Measurements from ENCODE around the gene SIL1.
"Not testable (repeated sequence)": the region's sequence is repeated elsewhere in the genome, so short reads cannot be mapped to it uniquely, and the experiment has no call there.

Gene SIL1

DNA sequence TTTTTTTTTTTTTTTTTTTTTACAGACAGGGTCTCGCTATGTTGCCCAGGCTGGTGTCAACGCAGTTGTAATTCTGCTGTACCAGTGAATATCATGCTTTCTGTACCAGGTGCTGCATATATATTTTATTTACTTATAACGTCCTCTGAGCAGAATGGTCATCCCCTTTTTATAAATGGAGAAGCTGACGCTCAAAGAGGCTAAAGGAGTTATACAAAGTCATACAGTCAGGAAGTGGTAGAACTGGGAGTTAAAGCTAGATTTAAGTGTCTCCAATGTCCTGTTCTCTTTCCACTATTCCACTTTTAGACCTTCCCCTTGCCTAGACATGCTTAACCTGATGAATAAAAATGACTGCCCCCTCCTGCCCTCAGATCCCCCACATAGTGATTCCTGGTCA, 1.2 kb upstream of the SIL1 start:
- peaks cover 33 to 39% of the 10 kb centered on the region in 2 experiments for H3K4me1 ChIP-seq (ENCODE audit: control insufficient read depth in 1 of 2, insufficient read depth in 1 of 2, low read depth in 1 of 2, low read length in 1 of 2)
- no peaks in the 10 kb centered on the region for H3K9me3 ChIP-seq
- no peaks in the 10 kb centered on the region for H3K27me3 ChIP-seq
- no peaks in the 10 kb centered on the region for H3K36me3 ChIP-seq
- H3K27ac ChIP-seq: peak overlapping the region; percentile 28
- TF ChIP-seq, protein P1, sequence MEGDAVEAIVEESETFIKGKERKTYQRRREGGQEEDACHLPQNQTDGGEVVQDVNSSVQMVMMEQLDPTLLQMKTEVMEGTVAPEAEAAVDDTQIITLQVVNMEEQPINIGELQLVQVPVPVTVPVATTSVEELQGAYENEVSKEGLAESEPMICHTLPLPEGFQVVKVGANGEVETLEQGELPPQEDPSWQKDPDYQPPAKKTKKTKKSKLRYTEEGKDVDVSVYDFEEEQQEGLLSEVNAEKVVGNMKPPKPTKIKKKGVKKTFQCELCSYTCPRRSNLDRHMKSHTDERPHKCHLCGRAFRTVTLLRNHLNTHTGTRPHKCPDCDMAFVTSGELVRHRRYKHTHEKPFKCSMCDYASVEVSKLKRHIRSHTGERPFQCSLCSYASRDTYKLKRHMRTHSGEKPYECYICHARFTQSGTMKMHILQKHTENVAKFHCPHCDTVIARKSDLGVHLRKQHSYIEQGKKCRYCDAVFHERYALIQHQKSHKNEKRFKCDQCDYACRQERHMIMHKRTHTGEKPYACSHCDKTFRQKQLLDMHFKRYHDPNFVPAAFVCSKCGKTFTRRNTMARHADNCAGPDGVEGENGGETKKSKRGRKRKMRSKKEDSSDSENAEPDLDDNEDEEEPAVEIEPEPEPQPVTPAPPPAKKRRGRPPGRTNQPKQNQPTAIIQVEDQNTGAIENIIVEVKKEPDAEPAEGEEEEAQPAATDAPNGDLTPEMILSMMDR (IDR thresholded peaks at IDR 0.05): no peak
- no peak overlapping the region for H3K4me3 ChIP-seq (ENCODE audit: low read depth in 1 of 2, low read length in 1 of 2)

DNA sequence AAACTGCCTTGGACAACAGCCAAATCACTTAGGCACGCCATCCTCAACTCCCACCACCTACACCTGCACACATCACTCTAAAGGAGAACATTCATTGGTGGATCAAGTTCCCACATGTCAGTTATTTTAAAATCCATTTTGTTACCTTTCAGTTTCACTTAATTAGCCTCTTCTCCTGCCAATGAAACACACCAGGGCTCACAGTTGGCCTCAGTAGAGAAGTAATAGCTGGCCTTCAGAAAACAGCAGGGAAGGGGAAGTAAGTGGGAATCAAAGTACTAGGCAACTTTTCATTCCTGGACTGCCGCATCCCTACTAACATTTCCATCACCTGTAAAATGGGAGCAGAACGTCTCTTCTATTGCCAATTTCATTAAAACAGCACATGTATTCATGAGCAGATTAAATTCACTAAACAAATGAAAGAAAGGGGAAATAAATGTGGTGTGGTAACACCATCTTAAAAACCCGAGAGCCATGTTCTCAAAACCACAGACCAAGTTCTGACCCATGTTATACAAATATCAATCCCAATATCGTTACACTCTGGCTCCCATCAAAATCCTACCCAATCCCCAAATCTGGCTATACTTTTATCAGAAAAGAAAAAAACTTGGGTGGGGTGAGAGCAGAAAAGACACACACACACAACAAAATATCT, 1.7 kb downstream of the SIL1 start:
- H3K27ac ChIP-seq: peak overlapping the region; percentile 75
- peak overlapping the region in 1 of 2 experiments; percentile 18 for H3K4me3 ChIP-seq (ENCODE audit: low read depth in 1 of 2, low read length in 1 of 2)
- H3K27me3 ChIP-seq: no peaks in the 10 kb centered on the region
- no peaks in the 10 kb centered on the region for H3K9me3 ChIP-seq
- TF ChIP-seq, protein P1 (IDR thresholded peaks at IDR 0.05): no peak
- H3K4me1 ChIP-seq (ENCODE audit: control insufficient read depth in 1 of 2, insufficient read depth in 1 of 2, low read depth in 1 of 2, low read length in 1 of 2): peaks cover 41 to 45% of the 10 kb centered on the region in 2 experiments
- no peaks in the 10 kb centered on the region for H3K36me3 ChIP-seq

DNA sequence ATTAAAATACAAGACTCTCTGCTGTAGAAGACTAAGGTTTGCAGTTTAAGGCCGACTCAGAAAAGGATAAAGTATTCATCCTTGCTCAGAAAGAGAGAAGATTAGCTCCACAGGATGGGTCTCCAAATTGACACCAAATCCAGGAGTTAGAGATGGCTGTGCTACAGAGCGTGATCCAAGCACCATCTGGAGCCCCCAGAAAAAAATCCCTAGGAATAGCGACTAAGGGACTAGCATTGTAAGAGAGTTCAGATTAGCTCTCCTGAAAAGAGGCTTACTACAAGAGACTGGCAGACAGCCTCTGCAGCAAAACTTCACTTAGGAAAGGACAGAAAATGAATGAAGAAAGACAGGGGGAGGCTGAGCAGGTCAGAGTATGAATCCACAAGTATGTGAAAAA, 3.7 kb downstream of the SIL1 start:
- TF ChIP-seq, protein P1 (IDR thresholded peaks at IDR 0.05): no peak
- Histone ChIP-seq H3K4me1 (ENCODE audit: control insufficient read depth in 1 of 2, insufficient read depth in 1 of 2, low read depth in 1 of 2, low read length in 1 of 2) (peaks cover 56 to 59% of the 10 kb centered on the region in 2 experiments), H3K9me3 (no peaks in the 10 kb centered on the region), H3K36me3 (no peaks in the 10 kb centered on the region), H3K27me3 (no peaks in the 10 kb centered on the region), H3K4me3 (ENCODE audit: low read depth in 1 of 2, low read length in 1 of 2) (no peak overlapping the region), H3K27ac (no peak overlapping the region)

DNA sequence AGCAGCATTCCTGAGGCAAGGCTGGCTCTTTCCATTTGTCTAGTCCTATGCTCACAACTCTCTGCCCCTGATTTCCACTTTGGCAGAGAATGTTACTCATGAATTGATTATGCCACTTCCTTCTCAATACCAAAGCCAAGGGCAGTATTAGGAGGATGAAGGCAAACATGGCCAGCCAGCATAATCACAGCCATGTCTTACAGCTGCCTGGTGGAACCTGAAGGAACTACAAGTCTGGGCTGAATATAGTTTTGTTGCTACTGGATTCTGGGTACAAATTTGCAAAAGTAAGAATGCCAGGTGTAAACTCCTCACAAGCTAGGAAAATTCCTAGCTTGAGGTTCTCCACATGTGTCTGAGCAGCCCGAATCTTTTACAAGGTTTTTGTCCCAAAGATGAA, 4.2 kb downstream of the SIL1 start:
- Histone ChIP-seq H3K4me1 (ENCODE audit: control insufficient read depth in 1 of 2, insufficient read depth in 1 of 2, low read depth in 1 of 2, low read length in 1 of 2) (peaks cover 54 to 61% of the 10 kb centered on the region in 2 experiments), H3K4me3 (ENCODE audit: low read depth in 1 of 2, low read length in 1 of 2) (no peak overlapping the region), H3K27ac (no peak overlapping the region), H3K9me3 (no peaks in the 10 kb centered on the region), H3K36me3 (no peaks in the 10 kb centered on the region), H3K27me3 (no peaks in the 10 kb centered on the region)
- TF ChIP-seq, protein P1 (IDR thresholded peaks at IDR 0.05): no peak

DNA sequence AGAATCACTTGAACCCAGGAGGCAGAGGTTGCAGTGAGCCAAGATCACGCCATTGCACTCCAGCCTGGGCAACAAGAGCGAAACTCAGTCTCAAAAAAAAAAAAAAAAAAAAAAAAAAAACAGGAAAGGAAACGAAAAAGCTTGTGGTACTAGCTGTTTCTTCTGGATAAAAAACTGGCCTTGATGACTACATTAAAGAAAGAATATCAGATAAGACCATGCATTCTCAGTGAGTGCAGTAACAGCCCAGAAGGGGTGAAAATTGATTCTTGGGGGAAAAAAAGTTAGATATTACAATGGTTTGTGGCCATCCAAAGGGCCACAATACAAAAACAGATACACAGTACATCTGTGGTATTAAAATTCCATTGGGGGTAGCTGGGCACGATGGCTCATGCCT, 5.3 kb downstream of the SIL1 start:
- not testable (repeated sequence) for H3K27me3 ChIP-seq; H3K36me3 ChIP-seq; H3K4me3 ChIP-seq (ENCODE audit: low read depth in 1 of 2, low read length in 1 of 2); H3K9me3 ChIP-seq; H3K27ac ChIP-seq
- H3K4me1 ChIP-seq (ENCODE audit: control insufficient read depth in 1 of 2, insufficient read depth in 1 of 2, low read depth in 1 of 2, low read length in 1 of 2): peaks cover 47 to 53% of the 10 kb centered on the region in 2 experiments

DNA sequence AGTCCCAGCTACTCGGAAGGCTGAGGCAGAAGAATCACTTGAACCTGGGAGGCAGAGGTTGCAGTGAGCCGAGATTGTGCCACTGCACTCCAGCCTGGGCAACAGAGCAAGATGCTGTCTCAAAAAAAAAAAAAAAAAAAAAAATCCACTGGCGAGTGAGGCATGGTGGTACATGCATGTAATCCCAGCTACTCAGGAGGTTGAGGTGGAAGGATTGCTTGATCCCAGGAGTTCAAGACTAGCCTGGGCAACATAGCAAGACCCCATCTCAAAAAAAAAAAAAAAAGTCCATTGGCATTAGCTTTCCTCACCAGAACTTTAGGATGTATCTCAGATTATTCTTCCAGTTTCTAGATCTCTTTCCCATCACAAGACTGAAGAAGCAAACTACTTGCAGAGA, 6.2 kb downstream of the SIL1 start:
- not testable (repeated sequence) for H3K27me3 ChIP-seq; H3K4me3 ChIP-seq (ENCODE audit: low read depth in 1 of 2, low read length in 1 of 2); H3K9me3 ChIP-seq; H3K36me3 ChIP-seq; H3K27ac ChIP-seq
- H3K4me1 ChIP-seq (ENCODE audit: control insufficient read depth in 1 of 2, insufficient read depth in 1 of 2, low read depth in 1 of 2, low read length in 1 of 2): peaks cover 37 to 44% of the 10 kb centered on the region in 2 experiments

Measured in neutrophil (primary cell).